H4 (cell line): ENCODE data around the gene FOXI3. TPM values are rescaled to one million over a fixed set of nuclear protein-coding genes. Genes with fewer than 3 reads are reported as not detected.

Source experiments
- DNase-seq: peaks from one replicate; pipeline ENCODE4 v3.0.0-alpha.2; 2015; ENCODE audit warnings: low spot score
- total RNA-seq: library from RNA; depleted of rRNA; stranded (reverse); fragments of >200 nt; shearing (Covaris generic); gene quantifications from 2 replicates; pipeline ENCODE4 v1.2.3, GENCODE V29; 2014; rRNA removed

FOXI3 gene
- total RNA-seq = not detected in 2 replicates

GRCh38 chr2:88452565-88452905 is at the start of gene FOXI3:
Gene FOXI3 (minus strand): TSS chr2:88452693. CDS start chr2:88452535, 158 bp downstream.
- DNase-seq = no peak

- DNase-seq = no peak
Observed at GRCh38 chr2:88500691-88501090, 48.2 kb upstream of the FOXI3 start.

GRCh38 chr2:88499204-88499603 is 46.7 kb upstream of the FOXI3 start:
- DNase-seq = no peak

GRCh38 chr2:88493481-88493880 is 41.0 kb upstream of the FOXI3 start:
- no peak for DNase-seq

- no peak for DNase-seq
Observed at GRCh38 chr2:88492002-88492401, 39.5 kb upstream of the FOXI3 start.

GRCh38 chr2:88489181-88489580 is 36.7 kb upstream of the FOXI3 start:
- DNase-seq = no peak

- DNase-seq = no peak
Observed at GRCh38 chr2:88483200-88483599, 30.7 kb upstream of the FOXI3 start.

GRCh38 chr2:88481691-88482336 is 29.3 kb upstream of the FOXI3 start:
- peak; percentile 86 for DNase-seq

GRCh38 chr2:88472811-88473210 is 20.3 kb upstream of the FOXI3 start:
- DNase-seq = no peak

- no peak for DNase-seq
Observed at GRCh38 chr2:88471083-88471942, 18.8 kb upstream of the FOXI3 start.

- DNase-seq = no peak
Observed at GRCh38 chr2:88469202-88470114, 17.0 kb upstream of the FOXI3 start.

- no peak for DNase-seq
Observed at GRCh38 chr2:88464153-88464552, 11.7 kb upstream of the FOXI3 start.

GRCh38 chr2:88458633-88459032 is 6.1 kb upstream of the FOXI3 start:
- DNase-seq = no peak

- no peak for DNase-seq
Observed at GRCh38 chr2:88452980-88453582, 588 bp upstream of the FOXI3 start.

- DNase-seq = no peak
Observed at GRCh38 chr2:88451811-88452564, 505 bp downstream of the FOXI3 start.

GRCh38 chr2:88450925-88451810 is 1.3 kb downstream of the FOXI3 start:
- no peak for DNase-seq

- DNase-seq = no peak
Observed at GRCh38 chr2:88450186-88450585, 2.3 kb downstream of the FOXI3 start.

GRCh38 chr2:88448248-88448647 is 4.2 kb downstream of the FOXI3 start:
- DNase-seq = no peak

- no peak for DNase-seq
Observed at GRCh38 chr2:88443353-88443938, 9.0 kb downstream of the FOXI3 start.

- peak; percentile 19 for DNase-seq
Observed at GRCh38 chr2:88442473-88442872, 10.0 kb downstream of the FOXI3 start.
